Measurements from ENCODE around the gene ZFP36L1.

DNA sequence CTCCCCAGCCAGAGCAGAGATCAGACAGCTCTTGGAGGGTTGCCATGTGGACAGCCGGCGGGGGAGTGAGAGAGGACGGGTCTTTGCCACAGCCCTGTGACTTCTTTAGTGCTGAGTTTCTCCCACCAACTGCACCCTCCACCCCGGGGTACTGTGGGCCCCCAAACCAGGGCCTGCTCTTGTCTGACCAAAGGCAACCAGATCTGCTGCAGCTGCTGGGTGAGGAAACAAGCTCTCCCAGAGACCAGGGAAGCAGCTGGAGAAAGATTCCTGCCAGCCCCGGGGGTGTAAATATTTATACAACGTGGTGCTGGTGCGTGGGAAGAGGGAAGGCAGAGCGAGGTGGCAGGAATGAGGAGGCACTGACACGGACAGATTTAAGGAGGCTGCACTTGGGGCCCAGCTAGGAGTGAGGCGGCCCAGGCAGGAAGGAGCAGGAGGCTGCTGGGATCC, 14.3 kb upstream of the ZFP36L1 start:
- TF ChIP-seq, protein P1, sequence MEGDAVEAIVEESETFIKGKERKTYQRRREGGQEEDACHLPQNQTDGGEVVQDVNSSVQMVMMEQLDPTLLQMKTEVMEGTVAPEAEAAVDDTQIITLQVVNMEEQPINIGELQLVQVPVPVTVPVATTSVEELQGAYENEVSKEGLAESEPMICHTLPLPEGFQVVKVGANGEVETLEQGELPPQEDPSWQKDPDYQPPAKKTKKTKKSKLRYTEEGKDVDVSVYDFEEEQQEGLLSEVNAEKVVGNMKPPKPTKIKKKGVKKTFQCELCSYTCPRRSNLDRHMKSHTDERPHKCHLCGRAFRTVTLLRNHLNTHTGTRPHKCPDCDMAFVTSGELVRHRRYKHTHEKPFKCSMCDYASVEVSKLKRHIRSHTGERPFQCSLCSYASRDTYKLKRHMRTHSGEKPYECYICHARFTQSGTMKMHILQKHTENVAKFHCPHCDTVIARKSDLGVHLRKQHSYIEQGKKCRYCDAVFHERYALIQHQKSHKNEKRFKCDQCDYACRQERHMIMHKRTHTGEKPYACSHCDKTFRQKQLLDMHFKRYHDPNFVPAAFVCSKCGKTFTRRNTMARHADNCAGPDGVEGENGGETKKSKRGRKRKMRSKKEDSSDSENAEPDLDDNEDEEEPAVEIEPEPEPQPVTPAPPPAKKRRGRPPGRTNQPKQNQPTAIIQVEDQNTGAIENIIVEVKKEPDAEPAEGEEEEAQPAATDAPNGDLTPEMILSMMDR (IDR thresholded peaks at IDR 0.05 in 8 of 11, conservative IDR thresholded peaks at IDR 0.05 in 3 of 11), result no peak
- TF ChIP-seq POLR2A (IDR thresholded peaks at IDR 0.05), result no peak

Data from spleen (tissue), 7 donors.